Measurements from ENCODE around the gene KLHL29. TPM values are rescaled to one million over a fixed set of nuclear protein-coding genes. Genes with fewer than 3 reads are reported as not detected.

KLHL29 gene
- total RNA-seq, 1 donor from 2014 or later = 17.5 TPM

DNA sequence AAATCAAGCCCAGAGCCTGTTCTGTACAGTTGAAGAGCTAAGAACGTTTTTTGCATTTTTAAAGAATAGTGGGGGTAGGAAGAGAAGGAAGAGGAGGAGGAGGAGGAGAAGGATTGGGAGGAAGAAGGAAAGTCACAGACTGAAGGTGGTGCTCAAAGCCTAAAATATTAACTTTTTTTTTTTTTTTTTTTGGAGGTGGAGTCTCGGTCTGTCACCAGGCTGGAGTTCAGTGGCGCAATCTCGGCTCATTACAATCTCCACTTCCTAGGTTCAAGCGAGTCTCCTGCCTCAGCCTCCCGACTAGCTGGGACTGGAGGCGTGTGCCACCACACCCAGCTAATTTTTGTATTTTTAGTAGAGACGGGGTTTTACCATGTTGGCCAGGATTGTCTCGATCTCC is 18.3 kb upstream of the KLHL29 start:
- Mint-ChIP-seq H3K4me1 (ENCODE audit: unreplicated experiment) (no peaks in the 10 kb centered on the region), H3K36me3 (ENCODE audit: low read depth, unreplicated experiment) (no peaks in the 10 kb centered on the region), H3K4me3 (ENCODE audit: unreplicated experiment) (no peak overlapping the region), H3K9me3 (ENCODE audit: unreplicated experiment) (no peaks in the 10 kb centered on the region), H3K27ac (ENCODE audit: unreplicated experiment) (no peak overlapping the region), H3K27me3 (ENCODE audit: unreplicated experiment) (peaks cover 3% of the 10 kb centered on the region)
- TF ChIP-seq, protein P1, sequence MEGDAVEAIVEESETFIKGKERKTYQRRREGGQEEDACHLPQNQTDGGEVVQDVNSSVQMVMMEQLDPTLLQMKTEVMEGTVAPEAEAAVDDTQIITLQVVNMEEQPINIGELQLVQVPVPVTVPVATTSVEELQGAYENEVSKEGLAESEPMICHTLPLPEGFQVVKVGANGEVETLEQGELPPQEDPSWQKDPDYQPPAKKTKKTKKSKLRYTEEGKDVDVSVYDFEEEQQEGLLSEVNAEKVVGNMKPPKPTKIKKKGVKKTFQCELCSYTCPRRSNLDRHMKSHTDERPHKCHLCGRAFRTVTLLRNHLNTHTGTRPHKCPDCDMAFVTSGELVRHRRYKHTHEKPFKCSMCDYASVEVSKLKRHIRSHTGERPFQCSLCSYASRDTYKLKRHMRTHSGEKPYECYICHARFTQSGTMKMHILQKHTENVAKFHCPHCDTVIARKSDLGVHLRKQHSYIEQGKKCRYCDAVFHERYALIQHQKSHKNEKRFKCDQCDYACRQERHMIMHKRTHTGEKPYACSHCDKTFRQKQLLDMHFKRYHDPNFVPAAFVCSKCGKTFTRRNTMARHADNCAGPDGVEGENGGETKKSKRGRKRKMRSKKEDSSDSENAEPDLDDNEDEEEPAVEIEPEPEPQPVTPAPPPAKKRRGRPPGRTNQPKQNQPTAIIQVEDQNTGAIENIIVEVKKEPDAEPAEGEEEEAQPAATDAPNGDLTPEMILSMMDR (IDR thresholded peaks at IDR 0.05; ENCODE audit: unreplicated experiment) = no peak
- DNase-seq (ENCODE audit: low spot score) = no peak

DNA sequence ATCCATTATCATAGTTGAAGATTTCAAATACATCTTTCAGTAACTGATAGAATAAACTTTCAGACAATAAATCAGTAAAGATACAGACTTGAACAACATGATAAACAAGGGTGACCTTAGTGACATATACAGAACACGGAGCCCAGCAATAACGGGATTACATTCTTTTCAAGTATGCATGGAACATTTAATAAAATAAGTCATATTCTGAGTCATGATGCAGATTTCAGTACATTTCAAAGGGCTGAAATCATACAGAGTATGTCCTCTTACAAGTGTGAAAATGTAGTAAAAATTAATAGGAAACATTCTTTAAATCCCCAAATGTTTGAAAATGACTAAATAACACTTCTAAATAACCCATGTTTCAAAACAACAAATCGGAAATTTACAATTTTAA is 17.2 kb upstream of the KLHL29 start:
- Mint-ChIP-seq H3K36me3 (ENCODE audit: low read depth, unreplicated experiment) (no peaks in the 10 kb centered on the region), H3K4me1 (ENCODE audit: unreplicated experiment) (no peaks in the 10 kb centered on the region), H3K27ac (ENCODE audit: unreplicated experiment) (no peak overlapping the region), H3K27me3 (ENCODE audit: unreplicated experiment) (peaks cover 3% of the 10 kb centered on the region), H3K9me3 (ENCODE audit: unreplicated experiment) (no peaks in the 10 kb centered on the region), H3K4me3 (ENCODE audit: unreplicated experiment) (no peak overlapping the region)
- TF ChIP-seq, protein P1 (IDR thresholded peaks at IDR 0.05; ENCODE audit: unreplicated experiment) = no peak
- DNase-seq (ENCODE audit: low spot score) = no peak

DNA sequence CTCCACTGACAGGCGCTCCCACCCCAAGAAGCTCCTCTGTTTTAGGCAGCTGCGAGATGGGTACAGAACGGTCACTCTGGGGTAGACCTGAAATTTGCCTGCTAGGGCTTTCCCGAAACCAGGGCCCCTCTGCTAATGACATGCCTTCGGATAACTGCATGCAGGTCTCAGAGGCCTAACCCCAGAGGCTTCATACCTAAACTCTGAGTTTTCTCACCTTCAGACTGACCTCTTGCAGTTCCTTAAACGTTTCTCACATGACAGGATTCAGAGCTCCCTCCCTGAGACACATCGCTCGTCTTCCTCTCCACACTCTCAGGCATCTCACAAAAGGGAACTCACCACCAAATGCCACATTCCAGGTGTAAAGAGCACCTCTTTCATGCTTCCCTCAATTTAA is 11.3 kb upstream of the KLHL29 start:
- peaks cover 4% of the 10 kb centered on the region for H3K27me3 Mint-ChIP-seq (ENCODE audit: unreplicated experiment)
- H3K4me1 Mint-ChIP-seq (ENCODE audit: unreplicated experiment) = no peaks in the 10 kb centered on the region
- no peak overlapping the region for H3K4me3 Mint-ChIP-seq (ENCODE audit: unreplicated experiment)
- no peak for DNase-seq (ENCODE audit: low spot score)
- H3K9me3 Mint-ChIP-seq (ENCODE audit: unreplicated experiment) = no peaks in the 10 kb centered on the region
- TF ChIP-seq, protein P1 (IDR thresholded peaks at IDR 0.05; ENCODE audit: unreplicated experiment) = no peak
- no peak overlapping the region for H3K27ac Mint-ChIP-seq (ENCODE audit: unreplicated experiment)
- no peaks in the 10 kb centered on the region for H3K36me3 Mint-ChIP-seq (ENCODE audit: low read depth, unreplicated experiment)

DNA sequence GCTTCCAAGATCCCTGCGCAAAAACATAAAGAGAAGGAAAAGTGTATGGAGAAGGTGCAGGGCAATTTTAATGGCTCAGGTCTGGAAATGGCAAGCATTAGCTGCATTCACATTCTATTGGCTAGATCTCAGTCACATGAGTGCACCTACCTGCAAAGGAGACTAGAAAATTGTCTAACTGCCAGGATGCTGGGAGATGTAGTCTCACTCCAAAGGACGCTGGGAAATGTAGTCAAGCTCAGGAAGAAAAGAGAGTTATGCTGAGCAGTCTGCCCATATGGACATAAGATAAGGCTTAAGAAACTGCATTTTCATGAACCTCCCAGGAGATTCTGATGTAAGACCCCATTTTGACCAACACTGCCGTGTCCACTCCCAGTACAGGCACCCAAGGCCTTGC is 9.5 kb upstream of the KLHL29 start:
- Mint-ChIP-seq H3K4me1 (ENCODE audit: unreplicated experiment) (no peaks in the 10 kb centered on the region), H3K27me3 (ENCODE audit: unreplicated experiment) (peaks cover 5% of the 10 kb centered on the region), H3K27ac (ENCODE audit: unreplicated experiment) (no peak overlapping the region), H3K36me3 (ENCODE audit: low read depth, unreplicated experiment) (no peaks in the 10 kb centered on the region), H3K9me3 (ENCODE audit: unreplicated experiment) (no peaks in the 10 kb centered on the region), H3K4me3 (ENCODE audit: unreplicated experiment) (no peak overlapping the region)
- TF ChIP-seq, protein P1 (IDR thresholded peaks at IDR 0.05; ENCODE audit: unreplicated experiment) = no peak
- no peak for DNase-seq (ENCODE audit: low spot score)

DNA sequence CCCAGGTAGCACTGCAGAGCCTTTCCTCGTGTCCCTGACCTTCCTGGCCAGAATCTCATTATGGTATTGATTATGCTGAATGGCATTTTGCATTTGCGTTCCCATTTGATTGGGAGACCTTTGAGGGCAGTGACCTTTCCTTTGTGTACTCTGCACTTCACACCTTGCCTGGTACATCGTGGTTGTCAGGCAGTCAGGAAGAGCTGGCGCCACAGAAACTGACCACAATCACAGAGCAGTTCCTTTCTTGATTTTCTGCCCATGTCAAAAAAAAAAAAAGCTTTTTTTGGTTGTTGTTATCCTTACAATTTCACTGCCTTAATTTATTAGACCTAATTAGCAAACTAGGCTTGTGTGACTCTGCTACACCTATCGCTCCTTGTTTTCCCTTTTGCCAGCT is 8.9 kb upstream of the KLHL29 start:
- no peak overlapping the region for H3K4me3 Mint-ChIP-seq (ENCODE audit: unreplicated experiment)
- no peak for DNase-seq (ENCODE audit: low spot score)
- H3K27ac Mint-ChIP-seq (ENCODE audit: unreplicated experiment) = no peak overlapping the region
- no peaks in the 10 kb centered on the region for H3K36me3 Mint-ChIP-seq (ENCODE audit: low read depth, unreplicated experiment)
- H3K27me3 Mint-ChIP-seq (ENCODE audit: unreplicated experiment) = peaks cover 5% of the 10 kb centered on the region
- no peaks in the 10 kb centered on the region for H3K9me3 Mint-ChIP-seq (ENCODE audit: unreplicated experiment)
- no peaks in the 10 kb centered on the region for H3K4me1 Mint-ChIP-seq (ENCODE audit: unreplicated experiment)
- TF ChIP-seq, protein P1 (IDR thresholded peaks at IDR 0.05; ENCODE audit: unreplicated experiment) = no peak

Data from endothelial cell (in vitro differentiated cells).